H1 (cell line): Measurements from ENCODE around the gene MYH10. TPM values are rescaled to one million over a fixed set of nuclear protein-coding genes. Genes with fewer than 3 reads are reported as not detected.

Experiments used
- CTCF ChIA-PET: fragments of 300-600 bp; sonication (Branson Sonifier 250); formaldehyde crosslinking; loops from one replicate; lab custom pipeline; 2021; ENCODE audit not compliant: partially characterized antibody; lab: Charles Lee
- POLR2A ChIA-PET: fragments of 300-600 bp; sonication (Branson Sonifier 250); formaldehyde crosslinking; loops from one replicate; lab custom pipeline; 2021; ENCODE audit warnings: inconsistent platforms; ENCODE audit not compliant: partially characterized antibody; lab: Charles Lee
- DNase-seq, 2 experiments: peaks; one replicate each; pipeline versions ENCODE4 v3.0.0 to v3.0.0-alpha.2; 2010 to 2022; ENCODE audit warnings: low spot score in 2 of 2, low read depth in 1 of 2, mixed read lengths in 1 of 2
- FAIRE-seq: peaks from 2 replicates; lab custom pipeline; 2011; peaks lifted over from hg19 to GRCh38; lab: Jason Lieb, UNC
- H2AFZ ChIP-seq: 2 replicates; pipeline ENCODE4 v1.8.1; 2012; ENCODE audit warnings: low read length, inconsistent platforms
- H2AK5ac ChIP-seq: 2 replicates; pipeline ENCODE4 v1.6.1; 2013; ENCODE audit warnings: low read depth, low read length
- H2BK120ac ChIP-seq: replicated peaks from 2 replicates; pipeline ENCODE3; 2013; ENCODE audit warnings: low read depth, low read length, inconsistent platforms
- H2BK12ac ChIP-seq: 2 replicates; pipeline ENCODE4 v1.6.1; 2013; ENCODE audit warnings: low read depth, low read length
- H2BK15ac ChIP-seq: 2 replicates; pipeline ENCODE4 v1.6.1; 2013; ENCODE audit warnings: low read length
- H2BK20ac ChIP-seq: 2 replicates; pipeline ENCODE4 v1.6.1; 2013; ENCODE audit warnings: low read length
- H2BK5ac ChIP-seq: 2 replicates; pipeline ENCODE4 v1.6.1; 2013; ENCODE audit warnings: low read depth, low read length
- H3K14ac ChIP-seq: 2 replicates; pipeline ENCODE4 v1.6.1; 2013; ENCODE audit warnings: inconsistent platforms; ENCODE audit not compliant: insufficient read length
- H3K18ac ChIP-seq: 2 replicates; pipeline ENCODE4 v1.6.1; 2013; ENCODE audit warnings: low read length; ENCODE audit errors: extremely low read depth
- H3K23ac ChIP-seq: 2 replicates; pipeline ENCODE4 v1.6.1; 2013; ENCODE audit warnings: inconsistent platforms; ENCODE audit not compliant: insufficient read length
- H3K23me2 ChIP-seq: 2 replicates; pipeline ENCODE4 v1.6.1; 2013; ENCODE audit warnings: low read depth, low read length
- H3K27ac ChIP-seq: 2 replicates; pipeline ENCODE4 v1.6.1; 2011; ENCODE audit warnings: low read depth, low read length, inconsistent platforms
- H3K27me3 ChIP-seq, 4 experiments: replicated peaks in 1 of 4; 1 replicate in 1 of 4; 2 replicates in 3 of 4; pipeline versions ENCODE4 v1.6.1 to v1.8.1; 2011 to 2013; ENCODE audit warnings: low read length in 3 of 4, mild to moderate bottlenecking in 3 of 4, inconsistent platforms in 2 of 4, mixed read lengths in 2 of 4, moderate library complexity in 1 of 4; ENCODE audit not compliant: control insufficient read depth in 3 of 4, insufficient read depth in 3 of 4; ENCODE audit errors: extremely low read depth in 1 of 4
- H3K36me3 ChIP-seq, 4 experiments: 2 replicates each; pipeline versions ENCODE4 v1.6.1 to v1.8.1; 2011 to 2013; ENCODE audit warnings: mild to moderate bottlenecking in 4 of 4, low read length in 3 of 4, moderate library complexity in 2 of 4, control low read depth in 1 of 4, inconsistent platforms in 1 of 4; ENCODE audit not compliant: insufficient read depth in 4 of 4, control insufficient read depth in 2 of 4
- H3K4ac ChIP-seq: replicated peaks from 2 replicates; pipeline ENCODE3; 2013; ENCODE audit warnings: low read length, low read depth, mixed read lengths, inconsistent platforms; ENCODE audit not compliant: insufficient read length
- H3K4me1 ChIP-seq, 4 experiments: replicated peaks in 1 of 4; 1 replicate in 1 of 4; 2 replicates in 3 of 4; pipeline versions ENCODE4 v1.6.1 to v1.8.1; 2011 to 2013; ENCODE audit warnings: low read length in 3 of 4, inconsistent platforms in 2 of 4, mixed read lengths in 1 of 4; ENCODE audit not compliant: insufficient read depth in 4 of 4, control insufficient read depth in 3 of 4
- H3K4me2 ChIP-seq, 2 experiments: 2 replicates each; pipeline versions ENCODE4 v1.6.1 to v1.8.1; 2011 to 2013; ENCODE audit warnings: low read depth in 2 of 2, low read length in 2 of 2, control low read depth in 1 of 2, inconsistent platforms in 1 of 2, mild to moderate bottlenecking in 1 of 2; ENCODE audit not compliant: insufficient read depth in 1 of 2
- H3K4me3 ChIP-seq, 4 experiments: fragments of 200-600, 300-600 bp in 1 of 4; sonication (generic), shearing (Covaris generic), sonication (Bioruptor Twin) in 1 of 4; 2 replicates each; pipeline versions ENCODE4 v1.5.1 to v1.8.1; 2011 to 2016; ENCODE audit warnings: low read length in 4 of 4, low read depth in 3 of 4, control low read depth in 2 of 4, inconsistent platforms in 2 of 4, mild to moderate bottlenecking in 2 of 4, mixed read lengths in 1 of 4, moderate library complexity in 1 of 4; ENCODE audit not compliant: insufficient read depth in 2 of 4; ENCODE audit errors: extremely low read depth in 1 of 4
- H3K56ac ChIP-seq: replicated peaks from 2 replicates; pipeline ENCODE3; 2013; ENCODE audit warnings: low read depth, mild to moderate bottlenecking, mixed read lengths, low read length, inconsistent platforms; ENCODE audit not compliant: insufficient read length
- H3K79me1 ChIP-seq: 2 replicates; pipeline ENCODE4 v1.6.1; 2013; ENCODE audit warnings: low read depth, low read length, control low read depth
- H3K79me2 ChIP-seq, 2 experiments: 2 replicates each; pipeline versions ENCODE4 v1.6.1 to v1.8.1; 2012 to 2013; ENCODE audit warnings: low read length in 2 of 2, mild to moderate bottlenecking in 2 of 2, inconsistent platforms in 1 of 2; ENCODE audit not compliant: insufficient read depth in 2 of 2, control insufficient read depth in 1 of 2
- H3K9ac ChIP-seq, 4 experiments: replicated peaks in 1 of 4; 1 replicate in 1 of 4; 2 replicates in 3 of 4; pipeline versions ENCODE4 v1.6.1 to v1.8.1; 2011 to 2013; ENCODE audit warnings: low read depth in 3 of 4, low read length in 3 of 4, control low read depth in 2 of 4, mild to moderate bottlenecking in 2 of 4, moderate library complexity in 2 of 4, inconsistent platforms in 1 of 4; ENCODE audit errors: extremely low read depth in 1 of 4
- H3K9me3 ChIP-seq, 2 experiments: 2 replicates each; pipeline versions ENCODE4 v1.6.1 to v1.8.1; 2012 to 2013; ENCODE audit warnings: mild to moderate bottlenecking in 2 of 2, moderate library complexity in 2 of 2, control low read depth in 1 of 2, inconsistent platforms in 1 of 2, low read depth in 1 of 2, low read length in 1 of 2, mixed read lengths in 1 of 2; ENCODE audit not compliant: insufficient read depth in 2 of 2
- H4K20me1 ChIP-seq, 2 experiments: replicated peaks in 1 of 2; 2 replicates each; pipeline versions ENCODE3 to v1.8.1; 2011 to 2013; ENCODE audit warnings: inconsistent platforms in 2 of 2, low read length in 2 of 2, mild to moderate bottlenecking in 1 of 2; ENCODE audit not compliant: insufficient read depth in 2 of 2, control insufficient read depth in 1 of 2
- H4K5ac ChIP-seq: 2 replicates; pipeline ENCODE4 v1.6.1; 2013; ENCODE audit warnings: low read length, low read depth, mixed read lengths, inconsistent platforms; ENCODE audit not compliant: insufficient read length
- H4K8ac ChIP-seq: 2 replicates; pipeline ENCODE4 v1.8.0; 2013; ENCODE audit warnings: mild to moderate bottlenecking, moderate library complexity, low read length, inconsistent platforms; ENCODE audit not compliant: insufficient read depth; ENCODE audit errors: extremely low read depth
- H4K91ac ChIP-seq: replicated peaks from 2 replicates; pipeline ENCODE3; 2013; ENCODE audit warnings: low read length, mixed read lengths, inconsistent platforms; ENCODE audit not compliant: insufficient read length
- CHD1 ChIP-seq: IDR thresholded peaks from 2 replicates; pipeline ENCODE4 v1.6.1; 2012; ENCODE audit warnings: low read depth, low read length, improper control_type of control experiment
- CREB1 ChIP-seq: IDR thresholded peaks from 2 replicates; pipeline ENCODE4 v1.6.1; 2012; ENCODE audit warnings: inconsistent platforms
- EP300 ChIP-seq, 2 experiments: IDR thresholded peaks; 1 replicate in 1 of 2; 2 replicates in 1 of 2; pipeline ENCODE4 v1.6.1; 2011 to 2012; ENCODE audit warnings: low read depth in 2 of 2, low read length in 2 of 2, mild to moderate bottlenecking in 2 of 2, borderline replicate concordance in 1 of 2, inconsistent platforms in 1 of 2, moderate library complexity in 1 of 2
- FOSL1 ChIP-seq: IDR thresholded peaks from 2 replicates; pipeline ENCODE4 v1.6.1; 2011; ENCODE audit warnings: mild to moderate bottlenecking, low read depth, low read length, moderate library complexity; ENCODE audit not compliant: insufficient read depth
- JUND ChIP-seq: IDR thresholded peaks from 2 replicates; pipeline ENCODE4 v1.6.1; 2011; ENCODE audit warnings: mild to moderate bottlenecking, improper control_type of control experiment, low read length
- NRF1 ChIP-seq: IDR thresholded peaks from 2 replicates; pipeline ENCODE4 v1.6.1; 2011; ENCODE audit warnings: mild to moderate bottlenecking, low read depth, low read length, improper control_type of control experiment
- RBBP5 ChIP-seq: IDR thresholded peaks from 2 replicates; pipeline ENCODE4 v1.7.1; 2012; ENCODE audit warnings: low read depth, mild to moderate bottlenecking, inconsistent platforms, low read length, moderate library complexity, borderline replicate concordance
- SIX5 ChIP-seq: IDR thresholded peaks from 2 replicates; pipeline ENCODE4 v1.6.1; 2011; ENCODE audit warnings: mild to moderate bottlenecking, low read depth, low read length
- TBP ChIP-seq: IDR thresholded peaks from 2 replicates; pipeline ENCODE4 v1.6.1; 2011; ENCODE audit warnings: low read depth, low read length, improper control_type of control experiment
- WGBS, 2 experiments: shearing (Covaris generic) in 1 of 2; methylation state at CpG; one replicate each; pipeline versions ENCODE4 v1.1.6 to v1.1.7; 2013 to 2015; ENCODE audit warnings: low lambda C conversion rate in 2 of 2, mixed read lengths in 2 of 2, inconsistent platforms in 1 of 2, low coverage in 1 of 2, missing lambda C conversion rate in 1 of 2; ENCODE audit not compliant: insufficient replicate concordance in 2 of 2, insufficient coverage in 1 of 2, insufficient read length in 1 of 2; ENCODE audit errors: extremely low coverage in 1 of 2, missing lambda C conversion rate in 1 of 2; 5-methylcytosine and 5-hydroxymethylcytosine counted together
- polyA plus RNA-seq, 7 experiments: library from polyadenylated mRNA; depleted of rRNA in 3 of 7; stranded (reverse) in 5 of 7; unstranded in 2 of 7; fragments of >200 nt in 5 of 7; fragments of 200-250 nt in 2 of 7; gene quantifications; 1 replicate in 5 of 7; 2 replicates in 1 of 7; 4 replicates in 1 of 7; pipeline versions ENCODE4 v1.2.1 to v1.2.3, GENCODE V29; 2011 to 2013; ENCODE audit warnings: missing spikeins in 2 of 7, mixed read lengths in 2 of 7
- total RNA-seq: library from RNA; stranded (reverse); fragmentation: NEBNext Ultra II Directional; extraction: Animal tissue kit (Norgen Biotek cat#: 25700); gene quantifications from 2 replicates; pipeline ENCODE4 v1.2.1, GENCODE V29; 2021
- TF ChIP-seq, protein P1 (sequence below): IDR thresholded peaks from 2 replicates; pipeline ENCODE4 v1.6.1; 2012; ENCODE audit warnings: inconsistent platforms
- TF ChIP-seq, protein P2 (sequence below): IDR thresholded peaks from 2 replicates; pipeline ENCODE4 v1.6.1; 2012; ENCODE audit warnings: inconsistent platforms

Gene MYH10
- total and polyA plus RNA-seq, 2 of the 8 experiments (the other 6 are each of a cell fraction or from before 2014, with no cell fraction given) = 64.1 to 289 TPM

DNA sequence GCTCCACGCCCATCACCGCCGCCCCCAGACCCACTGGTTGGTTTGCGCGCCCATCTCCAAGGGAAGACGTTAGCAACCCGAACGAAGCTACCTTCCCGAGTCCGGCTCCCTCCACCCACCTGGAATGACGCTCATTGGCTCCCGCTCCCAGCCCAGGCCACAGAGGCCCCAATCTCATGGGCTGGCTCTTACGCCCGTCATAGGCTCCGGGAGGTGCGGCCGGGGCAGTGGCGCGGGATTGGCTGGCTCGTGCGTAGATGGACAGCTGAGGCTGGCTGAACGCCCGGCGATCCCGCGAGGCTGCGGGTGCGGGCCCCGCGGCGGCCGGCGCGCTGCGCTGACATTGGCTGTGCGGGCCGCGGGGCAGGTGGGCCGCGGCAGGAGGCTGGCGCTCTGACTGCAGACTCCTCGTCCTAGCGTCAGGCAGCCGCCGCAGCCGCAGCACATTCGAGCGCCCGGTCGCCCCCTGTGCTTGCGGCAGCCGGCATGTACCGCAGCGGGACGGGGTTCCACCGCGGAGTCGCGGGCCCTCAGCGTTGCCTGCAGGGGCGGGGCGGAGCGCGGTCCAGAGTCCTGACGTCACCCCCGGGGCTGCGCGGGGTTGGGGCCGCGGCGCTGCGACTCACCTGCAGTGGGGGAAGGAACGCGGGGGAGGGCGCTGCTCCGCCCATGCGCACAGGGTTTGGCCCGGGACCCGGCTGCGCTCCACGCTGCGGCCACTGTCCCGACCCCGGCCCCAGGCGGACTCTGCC is 453 bp upstream of the MYH10 start:
- Histone ChIP-seq H2AFZ (peak overlapping the region; percentile 83; the same call in 1 of the 2 replicates), H3K27me3 (no peaks in the 10 kb centered on the region), H3K27ac (peak overlapping the region; percentile 93), H3K4me2 (peak overlapping the region; percentile 67 to 93), H2AK5ac (no peak overlapping the region), H3K23me2 (peaks cover 6% of the 10 kb centered on the region; the same call in 1 of the 2 replicates), H3K36me3 (no peaks in the 10 kb centered on the region), H3K79me1 (no peaks in the 10 kb centered on the region), H3K79me2 (peaks cover 21 to 44% of the 10 kb centered on the region in 2 experiments), H2BK15ac (no peak overlapping the region), H2BK120ac (peak overlapping the region; percentile 85), H3K23ac (no peak overlapping the region), H2BK5ac (peak overlapping the region; percentile 91), H4K5ac (peak overlapping the region; percentile 92), H3K56ac (no peak overlapping the region), H3K9ac (peak overlapping the region in 3 of 4 experiments; percentile 85 to 91 (median 89); a peak in 6 of 7 replicates), H4K91ac (peak overlapping the region; percentile 86), H2BK12ac (no peak overlapping the region), H3K4ac (no peak overlapping the region), H3K14ac (no peak overlapping the region), H3K18ac (peak overlapping the region; percentile 90), H2BK20ac (no peak overlapping the region), H3K9me3 (no peaks in the 10 kb centered on the region), H3K4me1 (peaks cover 5 to 14% (median 7%) of the 10 kb centered on the region in 4 experiments; a peak in 6 of 7 replicates), H4K8ac (peak overlapping the region; percentile 94; the same call in 1 of the 2 replicates), H3K4me3 (peak overlapping the region; percentile 76 to 99 (median 82)), H4K20me1 (peaks cover 13 to 25% of the 10 kb centered on the region in 2 experiments)
- WGBS, 2 experiments = 1% methylated on average over 55 of the region's 85 CpGs; no CpG with 5 or more reads in 1 of the 2 experiments
- CTCF ChIA-PET = interaction anchor here (0.6 to 1.2 kb wide), 5 partner anchors 19 to 1056 kb away, joined by 3 read pairs; no protein-coding TSS in a partner anchor
- DNase-seq = peak; percentile 97 to 99
- POLR2A ChIA-PET = interaction anchor here (0.6 to 2.0 kb wide), 14 partner anchors 9 to 334 kb away, joined by 3 to 8 read pairs (median 3); partner anchors contain the start of gene PIK3R5
- FAIRE-seq = no peak
- TF ChIP-seq CHD1 = no peak
- TF ChIP-seq SIX5 = no peak
- peak; percentile 35 for TF ChIP-seq TBP
- no peak for TF ChIP-seq EP300 (IDR thresholded peaks at IDR 0.05; ENCODE audit: borderline replicate concordance in 1 of 2, low read depth in 2 of 2, low read length in 2 of 2)
- peak; percentile 70 for TF ChIP-seq NRF1
- peak; percentile 87 for TF ChIP-seq CREB1
- TF ChIP-seq, protein P1, sequence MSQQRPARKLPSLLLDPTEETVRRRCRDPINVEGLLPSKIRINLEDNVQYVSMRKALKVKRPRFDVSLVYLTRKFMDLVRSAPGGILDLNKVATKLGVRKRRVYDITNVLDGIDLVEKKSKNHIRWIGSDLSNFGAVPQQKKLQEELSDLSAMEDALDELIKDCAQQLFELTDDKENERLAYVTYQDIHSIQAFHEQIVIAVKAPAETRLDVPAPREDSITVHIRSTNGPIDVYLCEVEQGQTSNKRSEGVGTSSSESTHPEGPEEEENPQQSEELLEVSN = no peak
- TF ChIP-seq RBBP5 = peak; percentile 61; the same call in 1 of the 2 replicates
- TF ChIP-seq, protein P2, sequence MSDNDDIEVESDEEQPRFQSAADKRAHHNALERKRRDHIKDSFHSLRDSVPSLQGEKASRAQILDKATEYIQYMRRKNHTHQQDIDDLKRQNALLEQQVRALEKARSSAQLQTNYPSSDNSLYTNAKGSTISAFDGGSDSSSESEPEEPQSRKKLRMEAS = peak; percentile 46
- peak; percentile 88 for TF ChIP-seq JUND
- TF ChIP-seq FOSL1 = no peak
